ENCODE measurements around the gene TEKT3. TPM values are rescaled to one million over a fixed set of nuclear protein-coding genes. Genes with fewer than 3 reads are reported as not detected.

Gene TEKT3
- total RNA-seq, 2 experiments from 2014 or later: not detected

DNA sequence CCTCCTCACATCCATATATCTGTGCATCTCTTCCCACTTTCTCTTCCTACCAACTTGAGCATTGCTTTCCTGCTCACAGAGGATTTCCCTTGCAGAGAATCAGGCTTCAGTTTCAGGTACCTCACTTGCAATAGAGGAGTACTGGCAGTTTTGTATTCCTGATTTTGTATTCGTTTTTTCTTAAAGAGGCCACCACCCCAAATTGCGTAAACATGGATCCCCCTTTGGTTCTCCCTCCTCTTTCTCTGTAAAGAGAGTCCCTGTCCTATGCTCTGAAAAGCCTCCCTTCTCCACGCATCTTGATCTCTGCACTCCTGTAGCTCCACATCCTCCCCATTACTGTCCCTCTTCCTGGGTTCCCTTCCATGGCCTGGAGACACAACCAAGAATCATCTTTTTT lies 32.2 kb downstream of the TEKT3 start:
- CTCF ChIA-PET: no interaction called here
- peaks cover 2% of the 10 kb centered on the region for H3K4me1 Mint-ChIP-seq (ENCODE audit: low read depth)
- H3K27ac Mint-ChIP-seq: no peak overlapping the region
- H3K9me3 Mint-ChIP-seq (ENCODE audit: insufficient read depth): no peaks in the 10 kb centered on the region
- no peak for DNase-seq
- no peaks in the 10 kb centered on the region for H3K36me3 Mint-ChIP-seq (ENCODE audit: low read depth)
- POLR2A ChIA-PET: no interaction called here
- no peak for ATAC-seq
- H3K27me3 Mint-ChIP-seq (ENCODE audit: low read depth): peaks cover 4% of the 10 kb centered on the region
- no peak overlapping the region for H3K4me3 Mint-ChIP-seq

DNA sequence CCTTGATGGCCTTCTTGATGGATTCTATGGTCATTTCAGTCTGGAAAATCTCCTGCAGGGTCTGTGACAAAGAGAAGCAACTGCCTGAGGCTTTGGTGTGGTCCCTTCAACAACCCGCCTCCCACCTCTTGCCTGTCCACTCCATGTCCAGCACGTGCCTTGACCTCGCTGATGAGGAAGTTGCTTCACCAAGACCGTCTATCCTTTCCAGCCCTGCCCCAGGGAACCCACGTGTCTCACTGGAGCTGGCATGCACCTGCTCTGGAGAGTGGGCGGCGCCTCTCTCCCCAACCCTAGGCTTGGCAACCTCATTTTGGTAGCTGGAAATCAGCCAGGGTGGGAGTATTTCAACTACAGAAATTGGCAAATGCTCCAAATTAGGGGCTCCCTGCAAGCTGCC lies 32.6 kb downstream of the TEKT3 start:
- no peak for ATAC-seq
- Mint-ChIP-seq H3K27me3 (ENCODE audit: low read depth) (peaks cover 4% of the 10 kb centered on the region), H3K4me3 (no peak overlapping the region), H3K9me3 (ENCODE audit: insufficient read depth) (no peaks in the 10 kb centered on the region), H3K4me1 (ENCODE audit: low read depth) (peaks cover 2% of the 10 kb centered on the region), H3K36me3 (ENCODE audit: low read depth) (no peaks in the 10 kb centered on the region), H3K27ac (no peak overlapping the region)
- ChIA-PET CTCF (no interaction called here), POLR2A (no interaction called here)
- DNase-seq: no peak

DNA sequence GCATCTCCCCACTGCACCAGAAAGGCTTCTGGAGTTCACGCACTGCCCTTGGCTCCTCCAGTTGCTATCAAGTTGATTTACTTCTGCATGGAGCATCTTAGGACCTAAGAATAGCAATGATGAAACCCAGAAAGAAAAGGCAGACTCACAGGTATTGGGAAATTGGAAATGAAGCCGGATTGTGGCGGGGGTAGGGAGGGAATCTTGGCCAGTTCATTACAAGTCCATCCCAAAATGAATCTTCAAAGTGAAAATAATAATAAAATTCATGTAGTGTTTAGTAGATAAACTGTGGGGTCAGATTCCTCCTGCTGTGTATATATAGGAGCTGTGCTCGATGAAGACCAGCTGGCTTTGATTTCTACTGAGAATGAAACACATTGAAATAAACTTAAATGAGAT lies 33.7 kb downstream of the TEKT3 start:
- Mint-ChIP-seq H3K9me3 (ENCODE audit: insufficient read depth) (no peaks in the 10 kb centered on the region), H3K27me3 (ENCODE audit: low read depth) (peaks cover 4% of the 10 kb centered on the region), H3K27ac (no peak overlapping the region), H3K4me1 (ENCODE audit: low read depth) (peaks cover 2% of the 10 kb centered on the region), H3K4me3 (no peak overlapping the region), H3K36me3 (ENCODE audit: low read depth) (no peaks in the 10 kb centered on the region)
- CTCF ChIA-PET: no interaction called here
- POLR2A ChIA-PET: no interaction called here
- no peak for DNase-seq
- no peak for ATAC-seq

DNA sequence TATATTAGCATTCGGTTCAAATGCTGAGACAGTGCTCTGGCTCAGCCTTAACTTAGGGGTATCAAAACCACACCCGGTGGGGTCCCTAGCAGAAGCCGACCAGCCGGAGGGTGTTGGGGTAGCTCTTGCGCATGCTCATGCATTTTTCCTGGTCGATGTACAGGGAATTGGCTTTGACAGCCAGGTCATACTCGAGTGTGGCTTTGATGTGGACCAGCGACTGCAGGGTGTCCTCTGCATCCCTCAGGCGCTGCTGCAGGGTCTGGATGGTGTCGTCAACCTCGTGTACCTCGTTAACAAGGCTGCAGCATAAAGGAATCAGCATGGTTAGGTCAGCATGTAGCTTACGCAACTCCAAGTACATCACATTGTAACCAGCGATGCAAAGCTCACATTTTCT lies 37.5 kb downstream of the TEKT3 start:
- no peak for DNase-seq
- ChIA-PET CTCF (no interaction called here), POLR2A (no interaction called here)
- Mint-ChIP-seq H3K27me3 (ENCODE audit: low read depth) (peaks cover 2% of the 10 kb centered on the region), H3K36me3 (ENCODE audit: low read depth) (no peaks in the 10 kb centered on the region), H3K4me1 (ENCODE audit: low read depth) (peaks cover 2% of the 10 kb centered on the region), H3K27ac (no peak overlapping the region), H3K9me3 (ENCODE audit: insufficient read depth) (no peaks in the 10 kb centered on the region), H3K4me3 (no peak overlapping the region)
- ATAC-seq: no peak

DNA sequence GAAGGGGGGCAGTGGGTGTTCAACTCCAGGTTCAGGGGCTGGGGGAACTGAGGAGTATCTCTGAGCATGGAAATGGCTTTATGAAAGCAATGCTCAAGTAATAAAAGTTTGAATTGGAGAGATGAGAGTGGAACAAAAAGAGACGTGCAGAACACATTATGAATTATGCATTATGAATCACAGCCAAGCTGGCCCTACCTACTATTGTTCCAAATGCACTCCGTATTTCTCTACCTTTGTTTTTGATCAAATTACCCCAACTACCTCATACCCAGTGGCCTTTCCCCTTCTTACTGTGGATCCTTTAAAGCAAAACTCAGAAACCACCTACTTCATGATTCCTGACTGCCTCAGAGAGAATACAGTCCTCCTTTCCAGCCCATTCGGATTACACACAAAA lies 38.1 kb downstream of the TEKT3 start:
- H3K4me1 Mint-ChIP-seq (ENCODE audit: low read depth): peaks cover 2% of the 10 kb centered on the region
- no peak overlapping the region for H3K4me3 Mint-ChIP-seq
- no peak overlapping the region for H3K27ac Mint-ChIP-seq
- no peaks in the 10 kb centered on the region for H3K36me3 Mint-ChIP-seq (ENCODE audit: low read depth)
- ChIA-PET CTCF (no interaction called here), POLR2A (no interaction called here)
- peaks cover 2% of the 10 kb centered on the region for H3K27me3 Mint-ChIP-seq (ENCODE audit: low read depth)
- DNase-seq (no peak), ATAC-seq (no peak)
- no peaks in the 10 kb centered on the region for H3K9me3 Mint-ChIP-seq (ENCODE audit: insufficient read depth)

DNA sequence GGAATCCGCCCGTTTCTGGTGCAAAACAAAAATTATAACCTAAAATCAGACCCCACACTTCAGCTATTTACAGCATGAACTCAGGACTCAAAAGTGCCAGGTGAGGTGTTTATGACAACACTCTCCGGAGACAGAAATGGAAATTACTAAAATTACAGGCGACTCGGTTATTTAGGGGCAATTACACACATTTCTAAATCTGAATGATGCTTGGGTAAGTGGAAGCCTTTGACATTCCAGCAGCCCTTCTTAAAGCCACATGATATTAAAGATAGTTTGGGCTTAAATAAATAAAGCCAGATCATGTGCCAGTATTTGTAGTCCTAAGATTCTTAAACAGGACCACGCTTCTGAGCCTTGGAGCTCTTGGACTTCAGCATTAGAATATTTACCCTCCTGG lies 39.6 kb downstream of the TEKT3 start:
- Mint-ChIP-seq H3K4me1 (ENCODE audit: low read depth) (peaks cover 2% of the 10 kb centered on the region), H3K9me3 (ENCODE audit: insufficient read depth) (no peaks in the 10 kb centered on the region), H3K27ac (no peak overlapping the region), H3K36me3 (ENCODE audit: low read depth) (no peaks in the 10 kb centered on the region), H3K4me3 (no peak overlapping the region), H3K27me3 (ENCODE audit: low read depth) (peaks cover 2% of the 10 kb centered on the region)
- ATAC-seq (no peak), DNase-seq (no peak)
- POLR2A ChIA-PET: no interaction called here
- CTCF ChIA-PET: no interaction called here

DNA sequence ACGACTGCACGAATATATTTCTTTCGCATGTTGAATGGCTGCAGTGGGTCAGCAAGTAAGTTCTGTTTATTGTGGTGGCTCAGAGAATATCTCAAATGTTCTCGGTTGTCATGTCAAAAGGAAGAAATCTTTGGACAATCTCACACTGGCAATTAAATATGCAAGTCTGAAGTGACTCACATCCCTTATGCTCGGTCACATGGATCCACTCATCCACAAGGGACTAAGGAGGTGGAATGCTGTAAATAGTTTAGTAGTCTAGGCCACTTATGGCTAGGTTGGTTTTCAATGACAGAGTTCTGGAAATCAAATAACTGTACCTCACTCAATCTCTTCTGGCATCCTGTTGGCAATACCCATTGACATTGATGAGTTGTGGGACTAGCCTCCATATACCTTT lies 43.2 kb downstream of the TEKT3 start:
- Mint-ChIP-seq H3K4me1 (ENCODE audit: low read depth) (no peaks in the 10 kb centered on the region), H3K4me3 (no peak overlapping the region), H3K27ac (no peak overlapping the region), H3K36me3 (ENCODE audit: low read depth) (no peaks in the 10 kb centered on the region), H3K27me3 (ENCODE audit: low read depth) (no peaks in the 10 kb centered on the region), H3K9me3 (ENCODE audit: insufficient read depth) (no peaks in the 10 kb centered on the region)
- ATAC-seq (no peak), DNase-seq (no peak)
- ChIA-PET CTCF (no interaction called here), POLR2A (no interaction called here)

DNA sequence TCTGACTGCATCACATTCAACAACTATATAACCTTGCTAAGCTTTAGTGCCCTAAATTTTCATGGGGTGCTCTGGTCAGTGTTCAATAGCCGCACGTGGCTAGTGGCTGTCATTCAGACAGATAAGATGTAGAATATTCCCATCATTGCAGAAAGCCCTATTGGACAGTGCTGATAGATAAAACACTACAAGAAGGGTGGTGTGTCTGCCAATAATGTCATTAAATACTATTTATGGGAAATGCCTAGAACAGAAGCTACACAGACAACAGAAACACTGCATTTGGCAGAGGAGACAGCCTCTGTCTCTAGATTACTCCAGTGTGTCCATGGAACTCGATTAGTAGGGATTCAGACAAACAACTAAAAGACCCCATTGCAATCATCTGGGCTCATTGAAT lies 47.8 kb downstream of the TEKT3 start:
- no peaks in the 10 kb centered on the region for H3K9me3 Mint-ChIP-seq (ENCODE audit: insufficient read depth)
- no peaks in the 10 kb centered on the region for H3K36me3 Mint-ChIP-seq (ENCODE audit: low read depth)
- H3K27me3 Mint-ChIP-seq (ENCODE audit: low read depth): peaks cover 1% of the 10 kb centered on the region
- POLR2A ChIA-PET: no interaction called here
- CTCF ChIA-PET: no interaction called here
- no peak overlapping the region for H3K4me3 Mint-ChIP-seq
- H3K4me1 Mint-ChIP-seq (ENCODE audit: low read depth): no peaks in the 10 kb centered on the region
- no peak overlapping the region for H3K27ac Mint-ChIP-seq
- DNase-seq (no peak), ATAC-seq (no peak)

DNA sequence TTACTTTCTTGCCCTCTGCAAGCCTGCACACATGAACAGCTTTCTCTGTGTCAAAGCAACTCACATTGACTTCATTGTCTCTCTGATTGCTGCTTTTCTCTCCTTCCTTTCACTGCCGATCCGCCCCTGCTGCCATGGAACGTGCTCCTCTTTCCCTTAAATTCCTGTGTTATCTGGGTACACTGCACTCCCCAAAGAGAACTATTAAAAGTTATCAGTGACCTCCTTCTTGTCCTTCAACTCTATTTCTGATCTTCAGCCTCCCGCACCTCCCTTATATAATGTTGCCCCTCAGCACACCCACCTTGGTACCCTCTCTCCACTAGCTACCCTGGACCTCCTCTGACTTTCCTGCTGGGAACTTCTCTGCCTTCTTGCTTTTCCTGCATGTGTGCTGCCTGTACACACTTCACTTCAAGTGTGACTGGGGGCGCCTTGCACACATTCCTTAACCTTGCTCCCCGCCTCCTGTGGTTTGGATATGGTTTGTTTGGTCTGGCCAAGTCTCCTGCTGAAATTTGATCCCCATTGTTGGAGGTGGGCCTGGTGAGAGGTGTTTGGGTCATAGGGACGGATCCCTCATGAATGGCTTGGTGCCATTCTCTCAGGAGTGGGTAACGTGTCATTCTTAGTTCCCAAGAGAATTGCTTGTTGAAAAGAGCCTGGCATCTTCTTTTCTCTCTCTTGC lies 49.6 kb downstream of the TEKT3 start:
- no peak overlapping the region for H3K4me3 Mint-ChIP-seq
- no peaks in the 10 kb centered on the region for H3K36me3 Mint-ChIP-seq (ENCODE audit: low read depth)
- no peak overlapping the region for H3K27ac Mint-ChIP-seq
- DNase-seq (no peak), ATAC-seq (no peak)
- POLR2A ChIA-PET: no interaction called here
- H3K9me3 Mint-ChIP-seq (ENCODE audit: insufficient read depth): no peaks in the 10 kb centered on the region
- H3K4me1 Mint-ChIP-seq (ENCODE audit: low read depth): no peaks in the 10 kb centered on the region
- CTCF ChIA-PET: no interaction called here
- peaks cover 11% of the 10 kb centered on the region for H3K27me3 Mint-ChIP-seq (ENCODE audit: low read depth)

DNA sequence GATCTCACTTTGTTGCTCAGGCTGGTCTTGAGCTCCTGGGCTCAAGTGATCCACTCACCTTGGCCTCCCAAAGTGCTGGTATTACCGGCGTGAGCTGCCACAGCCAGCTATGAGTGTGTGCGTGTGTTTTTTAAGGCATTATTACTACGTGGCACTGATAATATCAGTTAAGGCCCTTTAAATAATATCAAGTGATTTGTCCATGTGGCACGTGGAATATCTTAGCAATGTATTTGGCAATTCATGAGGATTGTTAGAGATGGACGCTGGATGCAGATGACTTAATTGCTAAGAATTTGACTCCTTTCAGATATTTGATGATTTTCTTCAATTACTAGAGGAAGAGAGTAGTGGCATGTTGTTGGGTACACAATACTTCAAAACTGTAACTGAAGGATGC lies 50.8 kb downstream of the TEKT3 start:
- CTCF ChIA-PET: no interaction called here
- Mint-ChIP-seq H3K4me3 (no peak overlapping the region), H3K27ac (no peak overlapping the region), H3K9me3 (ENCODE audit: insufficient read depth) (no peaks in the 10 kb centered on the region), H3K4me1 (ENCODE audit: low read depth) (no peaks in the 10 kb centered on the region), H3K27me3 (ENCODE audit: low read depth) (peaks cover 12% of the 10 kb centered on the region), H3K36me3 (ENCODE audit: low read depth) (no peaks in the 10 kb centered on the region)
- POLR2A ChIA-PET: no interaction called here
- no peak for ATAC-seq
- no peak for DNase-seq

DNA sequence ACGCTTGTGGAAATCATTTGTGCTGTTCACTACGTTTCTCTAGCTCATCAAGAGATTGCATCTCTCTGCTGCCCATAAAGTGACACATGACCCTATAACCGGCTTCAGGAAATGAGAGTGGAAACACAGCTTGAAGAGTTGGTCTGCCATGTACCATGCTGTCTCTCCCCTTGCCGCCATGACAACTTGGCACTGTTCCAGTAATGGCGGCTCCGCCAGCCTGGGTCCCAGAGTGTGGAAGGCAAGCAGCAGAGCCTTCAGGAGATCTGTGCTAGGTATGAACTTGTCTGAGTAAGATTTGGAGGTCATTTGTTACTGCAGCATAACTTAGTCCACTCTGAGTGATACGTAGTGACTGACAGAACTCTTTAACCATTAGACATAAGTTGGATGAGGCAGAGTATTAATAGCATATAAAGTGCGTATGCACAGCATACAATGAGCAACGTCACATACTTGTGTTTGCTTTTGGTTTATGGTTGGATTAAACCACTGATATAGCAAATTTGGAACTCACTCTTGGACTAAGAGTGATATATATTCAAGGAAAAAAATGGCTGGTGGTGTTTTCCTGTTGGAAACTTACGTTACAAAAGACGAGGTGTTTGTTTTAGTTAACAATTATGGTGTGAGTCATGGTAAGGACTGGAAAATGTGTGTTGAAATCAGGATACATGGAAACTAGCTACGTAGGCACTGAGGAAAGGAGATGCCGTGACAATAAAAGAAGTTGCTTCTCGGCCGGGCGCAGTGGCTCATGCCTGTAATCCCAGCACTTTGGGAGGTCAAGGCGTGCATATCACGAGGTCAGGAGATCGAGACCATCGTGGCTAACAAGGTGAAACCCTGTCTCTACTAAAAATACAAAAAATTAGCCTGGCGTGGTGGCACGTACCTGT lies 51.9 kb downstream of the TEKT3 start:
- CTCF ChIA-PET: no interaction called here
- ATAC-seq: no peak
- Mint-ChIP-seq H3K4me1 (ENCODE audit: low read depth) (no peaks in the 10 kb centered on the region), H3K4me3 (no peak overlapping the region), H3K36me3 (ENCODE audit: low read depth) (no peaks in the 10 kb centered on the region), H3K27ac (no peak overlapping the region), H3K9me3 (ENCODE audit: insufficient read depth) (no peaks in the 10 kb centered on the region), H3K27me3 (ENCODE audit: low read depth) (peaks cover 16% of the 10 kb centered on the region)
- DNase-seq: no peak
- POLR2A ChIA-PET: no interaction called here

DNA sequence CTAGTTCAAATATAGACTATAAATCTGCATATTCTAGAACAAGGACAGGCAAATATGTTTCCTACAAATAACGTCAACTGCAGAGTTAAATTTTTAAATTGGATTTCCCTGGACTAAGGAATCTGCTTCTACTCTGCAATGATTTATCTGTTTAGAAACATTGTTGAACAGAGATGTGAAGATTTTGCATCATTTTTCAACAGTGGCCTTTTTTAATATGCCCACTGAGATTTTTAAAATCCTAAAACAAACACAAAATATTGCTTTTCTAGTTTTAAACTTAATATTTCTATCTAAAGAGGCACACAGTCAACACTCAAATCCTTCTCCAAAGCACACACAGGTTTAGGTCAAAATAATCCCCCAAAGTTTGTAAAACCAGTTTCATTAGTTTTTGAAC lies 52.5 kb downstream of the TEKT3 start:
- Mint-ChIP-seq H3K36me3 (ENCODE audit: low read depth) (no peaks in the 10 kb centered on the region), H3K27me3 (ENCODE audit: low read depth) (peaks cover 18% of the 10 kb centered on the region), H3K4me3 (no peak overlapping the region), H3K4me1 (ENCODE audit: low read depth) (no peaks in the 10 kb centered on the region), H3K27ac (no peak overlapping the region), H3K9me3 (ENCODE audit: insufficient read depth) (no peaks in the 10 kb centered on the region)
- ATAC-seq (no peak), DNase-seq (no peak)
- CTCF ChIA-PET: no interaction called here
- POLR2A ChIA-PET: no interaction called here
